ENCODE data around the gene TCF4.

DNA sequence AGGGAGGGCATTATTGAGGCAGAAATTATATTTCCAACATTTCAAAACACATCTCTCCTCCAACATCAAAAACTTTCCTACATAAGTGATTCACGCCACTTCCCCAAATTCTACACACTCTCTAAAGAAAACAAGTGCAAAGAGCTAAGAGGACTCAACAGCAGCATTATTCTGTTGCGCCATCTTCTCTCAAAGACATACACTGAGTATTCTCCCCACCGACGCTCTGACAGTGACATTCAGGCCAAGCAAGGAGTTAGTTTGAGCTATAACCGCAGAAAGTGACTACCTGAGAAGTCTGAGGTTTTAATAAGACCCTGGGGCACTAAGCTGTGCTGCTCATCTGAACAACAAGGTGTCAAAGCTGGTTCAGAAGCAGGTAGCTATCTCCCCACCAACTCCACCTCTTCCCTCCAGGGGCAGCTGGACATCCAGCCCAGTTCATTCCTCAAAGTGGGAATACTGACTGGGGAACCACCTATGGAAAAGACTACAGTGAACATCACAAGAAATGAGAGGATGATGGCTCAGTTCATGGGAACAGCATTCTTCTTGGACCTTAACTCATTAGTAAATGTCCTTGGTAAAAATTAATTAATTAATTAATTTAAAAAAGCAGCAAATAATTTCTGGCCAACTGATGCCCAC is 319.2 kb downstream of the TCF4 start:
- no peak for TF ChIP-seq CTCF (IDR thresholded peaks at IDR 0.05)
- no peak for TF ChIP-seq EP300 (IDR thresholded peaks at IDR 0.05; ENCODE audit: borderline replicate concordance in 1 of 2, low read depth in 1 of 2, low read length in 1 of 2)
- no peak for TF ChIP-seq POLR2AphosphoS5 (IDR thresholded peaks at IDR 0.05; ENCODE audit: low read depth, low read length)
- TF ChIP-seq, protein P1, sequence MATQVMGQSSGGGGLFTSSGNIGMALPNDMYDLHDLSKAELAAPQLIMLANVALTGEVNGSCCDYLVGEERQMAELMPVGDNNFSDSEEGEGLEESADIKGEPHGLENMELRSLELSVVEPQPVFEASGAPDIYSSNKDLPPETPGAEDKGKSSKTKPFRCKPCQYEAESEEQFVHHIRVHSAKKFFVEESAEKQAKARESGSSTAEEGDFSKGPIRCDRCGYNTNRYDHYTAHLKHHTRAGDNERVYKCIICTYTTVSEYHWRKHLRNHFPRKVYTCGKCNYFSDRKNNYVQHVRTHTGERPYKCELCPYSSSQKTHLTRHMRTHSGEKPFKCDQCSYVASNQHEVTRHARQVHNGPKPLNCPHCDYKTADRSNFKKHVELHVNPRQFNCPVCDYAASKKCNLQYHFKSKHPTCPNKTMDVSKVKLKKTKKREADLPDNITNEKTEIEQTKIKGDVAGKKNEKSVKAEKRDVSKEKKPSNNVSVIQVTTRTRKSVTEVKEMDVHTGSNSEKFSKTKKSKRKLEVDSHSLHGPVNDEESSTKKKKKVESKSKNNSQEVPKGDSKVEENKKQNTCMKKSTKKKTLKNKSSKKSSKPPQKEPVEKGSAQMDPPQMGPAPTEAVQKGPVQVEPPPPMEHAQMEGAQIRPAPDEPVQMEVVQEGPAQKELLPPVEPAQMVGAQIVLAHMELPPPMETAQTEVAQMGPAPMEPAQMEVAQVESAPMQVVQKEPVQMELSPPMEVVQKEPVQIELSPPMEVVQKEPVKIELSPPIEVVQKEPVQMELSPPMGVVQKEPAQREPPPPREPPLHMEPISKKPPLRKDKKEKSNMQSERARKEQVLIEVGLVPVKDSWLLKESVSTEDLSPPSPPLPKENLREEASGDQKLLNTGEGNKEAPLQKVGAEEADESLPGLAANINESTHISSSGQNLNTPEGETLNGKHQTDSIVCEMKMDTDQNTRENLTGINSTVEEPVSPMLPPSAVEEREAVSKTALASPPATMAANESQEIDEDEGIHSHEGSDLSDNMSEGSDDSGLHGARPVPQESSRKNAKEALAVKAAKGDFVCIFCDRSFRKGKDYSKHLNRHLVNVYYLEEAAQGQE (IDR thresholded peaks at IDR 0.05; ENCODE audit: low read depth, low read length): no peak
